OCI-M2 (cell line): ENCODE data around the gene HSD11B1.

Experiments used
- DNase-seq: peaks from one replicate; lab custom pipeline; 2025; ENCODE audit not compliant: unreplicated experiment; lab: John Stamatoyannopoulos, UW

Gene HSD11B1

DNA sequence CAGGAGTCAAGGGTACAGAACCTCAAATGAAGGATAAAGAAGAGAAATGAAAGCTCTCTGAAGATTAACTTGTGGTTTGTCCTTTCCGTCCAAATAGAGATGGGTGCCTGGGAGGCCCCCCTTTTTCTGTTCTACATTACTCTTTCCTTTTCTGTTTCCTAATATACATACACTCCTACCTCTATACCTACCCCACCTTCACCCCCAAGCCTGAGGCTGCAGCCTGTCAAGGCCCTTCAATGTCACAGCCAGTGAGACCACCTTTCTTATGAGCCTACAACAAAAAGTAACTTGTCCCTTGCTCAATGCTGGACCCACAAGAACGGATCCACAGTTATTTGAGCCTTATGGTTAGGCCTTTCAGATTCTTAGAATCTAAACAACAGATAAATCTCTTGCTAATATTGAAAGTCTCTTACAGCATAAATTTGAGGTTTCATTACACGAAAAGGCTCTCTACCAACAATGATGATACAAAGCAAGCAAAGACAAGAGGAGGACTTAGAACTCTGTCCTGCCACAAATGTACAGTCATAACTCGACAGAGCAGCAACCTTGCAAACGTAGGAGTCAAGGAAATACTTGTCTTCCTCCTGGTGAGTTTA lies 47.1 kb downstream of the HSD11B1 start:
- no peak for DNase-seq

DNA sequence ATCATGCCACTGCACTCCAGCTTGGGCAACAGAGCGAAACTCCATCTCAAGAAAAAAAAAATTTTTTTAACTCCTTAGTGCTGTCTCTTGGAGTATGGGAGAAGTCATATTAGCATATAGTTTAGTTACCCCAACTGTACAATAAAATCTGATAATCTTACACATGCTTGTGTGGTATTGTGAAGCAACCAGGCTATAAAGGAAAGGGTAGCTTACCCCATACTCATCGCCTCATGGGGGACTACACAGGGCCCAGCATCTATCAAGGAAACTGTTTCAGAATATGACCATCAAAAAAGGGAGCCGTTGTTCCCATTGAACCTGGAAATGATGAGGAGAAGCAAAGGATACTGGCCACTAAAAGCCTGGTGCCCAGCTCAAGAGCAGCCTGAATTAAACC lies 48.2 kb downstream of the HSD11B1 start:
- no peak for DNase-seq

DNA sequence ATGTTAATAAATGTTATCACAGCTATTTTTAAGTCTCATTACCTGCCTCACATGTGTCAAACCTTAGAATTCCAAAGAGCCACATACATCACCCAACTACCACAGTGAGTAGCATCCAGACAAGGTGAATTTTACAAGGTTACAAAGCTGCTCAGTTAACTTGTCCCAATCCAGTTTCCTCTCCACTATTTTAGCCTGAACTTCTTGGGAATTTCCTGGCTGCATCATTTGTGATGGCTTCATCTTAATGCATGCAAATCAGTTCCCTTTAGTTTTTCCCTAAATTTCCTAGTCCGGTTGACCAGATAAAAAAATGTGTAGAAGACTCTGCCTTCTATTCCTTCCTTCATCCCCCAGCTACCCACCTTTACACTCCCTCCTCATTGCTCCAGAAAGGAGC lies 50.6 kb downstream of the HSD11B1 start:
- no peak for DNase-seq

DNA sequence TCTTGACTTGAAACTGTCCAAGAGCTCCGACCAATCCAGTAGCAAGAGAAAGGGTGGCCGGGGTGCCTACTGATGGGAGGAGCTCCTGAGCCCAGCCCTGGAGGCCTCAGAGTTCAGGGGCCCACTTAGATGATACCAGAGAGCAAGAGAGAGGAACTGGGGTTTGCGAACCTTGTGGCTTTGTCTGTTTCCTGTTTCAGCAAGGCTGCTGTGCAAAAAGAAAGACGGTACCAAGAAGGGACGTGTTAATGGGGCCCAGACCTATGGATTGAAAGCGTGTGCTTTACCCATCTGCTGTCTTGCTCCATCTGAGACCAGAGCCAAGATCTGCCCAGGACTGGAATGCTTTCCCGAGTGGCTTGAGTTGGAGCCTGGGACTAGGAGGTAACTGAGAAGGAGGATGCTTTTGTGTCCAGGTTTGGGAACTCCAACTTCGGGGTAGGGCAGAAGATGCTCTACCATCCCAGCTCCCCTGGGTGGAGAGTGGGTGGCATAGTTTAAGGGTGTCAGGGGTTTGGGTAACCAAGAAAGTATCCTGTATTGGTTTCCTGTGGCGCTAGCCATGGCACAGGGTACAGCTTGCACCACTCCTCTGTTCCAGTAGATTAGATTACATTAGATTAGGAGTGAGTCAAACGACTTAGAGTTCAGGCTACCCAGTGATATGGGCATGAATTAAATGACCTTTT lies 51.4 kb downstream of the HSD11B1 start, which contains the start of gene TRAF3IP3:
TSS of gene TRAF3IP3 (plus strand) at position 128 of the 689 bp plus-strand sequence. CDS start 3,987 bp downstream, outside the sequence.
- no peak for DNase-seq

DNA sequence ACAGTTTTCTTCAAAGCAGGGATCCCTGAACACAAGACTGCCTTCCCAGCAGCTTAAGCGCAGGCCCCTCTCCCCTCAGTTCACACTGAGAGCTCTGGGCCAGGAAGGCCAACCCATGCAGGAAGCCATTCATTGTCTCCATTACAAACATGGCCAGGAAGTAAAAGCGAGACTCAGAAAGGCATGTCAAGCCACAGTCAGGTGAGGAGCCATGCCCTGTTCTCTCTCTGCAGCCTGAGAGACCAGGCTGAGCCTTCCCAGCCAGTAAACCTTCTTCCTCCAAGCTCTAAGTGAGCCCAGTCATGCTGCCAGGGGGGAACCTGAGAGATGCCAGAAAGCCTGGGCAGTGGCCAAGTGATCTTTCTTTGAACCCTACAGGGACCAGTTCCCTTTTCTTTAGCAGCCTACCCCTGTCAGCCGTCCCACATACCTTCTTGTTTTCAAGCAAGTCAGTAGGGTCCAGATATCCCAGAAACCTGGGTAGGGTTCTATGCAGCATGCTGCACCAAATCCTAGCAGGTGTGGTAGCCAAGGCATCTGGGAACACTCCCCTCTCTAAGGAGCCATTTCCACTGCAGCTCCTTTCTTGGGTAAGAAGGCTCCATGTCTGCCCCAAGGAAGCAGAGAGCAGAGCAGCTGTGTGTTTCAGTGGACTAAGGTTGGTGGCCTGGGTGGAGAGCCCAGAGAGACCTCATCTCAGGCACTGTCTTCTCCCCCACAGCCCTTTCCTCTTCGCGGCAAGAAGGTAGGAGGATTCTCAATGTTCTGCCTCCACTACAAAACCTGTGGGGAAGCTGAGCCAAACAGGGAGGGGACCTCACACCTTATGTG lies 52.2 kb downstream of the HSD11B1 start:
- no peak for DNase-seq

DNA sequence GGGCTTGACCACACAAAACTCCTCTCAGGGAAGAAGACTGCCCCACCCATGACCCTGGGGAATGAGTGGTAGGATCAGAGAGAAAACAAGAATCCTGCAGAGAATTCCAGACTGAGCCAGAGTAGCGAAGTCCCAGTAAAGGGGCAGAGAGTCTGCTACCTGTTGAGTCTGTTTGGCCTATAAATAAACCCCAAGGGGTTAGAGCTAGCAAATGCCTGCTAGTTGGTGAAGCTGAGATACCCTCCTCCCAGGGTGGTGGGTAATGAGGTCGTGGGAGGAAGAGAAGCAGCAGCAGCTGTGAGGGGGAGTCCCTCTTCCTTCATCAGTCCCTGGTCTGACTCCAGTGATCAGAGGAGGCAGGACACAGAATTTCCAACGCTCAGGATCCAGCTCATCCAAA lies 53.8 kb downstream of the HSD11B1 start:
- DNase-seq, result no peak

DNA sequence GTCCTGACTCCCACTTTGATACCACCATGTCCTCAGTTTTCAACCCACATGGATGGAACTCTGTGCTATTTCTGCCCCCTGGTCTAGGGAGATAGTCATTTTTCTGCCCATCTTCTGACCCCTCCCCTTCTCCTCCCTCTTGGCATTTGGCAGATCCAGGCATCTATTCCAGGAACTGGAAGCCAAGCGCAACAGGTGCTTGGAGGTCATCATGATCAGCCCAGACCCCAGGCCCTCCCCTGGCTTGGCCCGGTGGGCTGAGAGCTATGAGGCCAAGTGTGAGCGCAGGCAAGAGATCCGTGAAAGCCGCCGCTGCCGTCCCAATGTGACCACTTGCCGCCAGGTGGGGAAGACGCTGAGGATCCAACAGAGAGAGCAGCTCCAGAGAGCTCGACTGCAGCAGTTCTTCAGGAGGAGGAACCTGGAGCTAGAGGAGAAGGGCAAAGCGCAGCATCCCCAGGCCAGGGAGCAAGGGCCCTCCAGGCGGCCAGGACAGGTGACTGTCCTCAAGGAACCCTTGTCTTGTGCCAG lies 55.2 kb downstream of the HSD11B1 start:
- no peak for DNase-seq

DNA sequence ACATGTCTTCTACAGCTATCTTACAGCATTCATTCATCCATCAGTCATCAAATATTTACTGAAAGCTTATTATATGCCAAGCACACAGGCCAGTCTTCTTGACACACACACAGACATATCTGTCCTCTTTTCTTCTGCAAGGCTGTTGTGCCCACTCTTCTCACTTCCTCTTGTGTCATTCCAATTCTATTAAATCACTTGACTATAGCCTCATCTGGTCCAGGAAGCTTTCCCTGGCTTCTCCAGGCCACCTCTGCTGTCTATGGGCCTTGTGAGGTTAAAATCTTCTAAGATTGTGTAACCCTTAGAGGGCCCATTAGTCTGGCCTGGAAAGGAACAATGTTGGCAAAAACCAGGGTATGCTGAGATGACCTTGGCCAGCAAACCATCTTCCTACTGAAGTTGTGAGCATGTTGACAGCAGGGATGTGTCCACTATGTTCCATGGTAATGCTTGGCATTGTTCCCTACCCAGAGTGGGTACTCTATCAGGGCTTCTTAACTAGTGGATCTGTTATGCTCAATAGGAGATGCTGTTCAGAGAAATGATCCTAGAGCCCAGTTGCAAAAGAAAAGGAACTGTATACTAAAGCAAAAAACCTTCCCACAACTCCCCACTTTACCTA lies 56.5 kb downstream of the HSD11B1 start:
- no peak for DNase-seq

DNA sequence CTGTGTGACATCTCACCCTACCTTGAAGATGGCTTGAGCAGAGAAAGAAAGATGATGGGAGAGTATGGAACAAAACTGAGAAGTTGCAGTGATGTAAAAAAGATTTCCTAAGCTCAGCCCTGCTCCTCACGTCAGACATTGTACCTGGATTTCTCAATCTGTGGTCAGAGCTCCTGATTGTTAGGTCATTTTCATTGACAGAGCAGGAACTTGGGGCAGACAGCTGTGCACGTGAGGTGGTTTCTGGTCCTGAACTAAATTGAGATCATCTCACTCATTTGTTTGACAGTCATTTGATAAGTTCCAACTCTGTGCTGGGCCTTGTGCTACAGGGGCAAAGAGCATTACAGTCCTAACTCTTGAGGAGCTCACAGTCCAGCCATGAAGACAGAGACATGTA lies 61.4 kb downstream of the HSD11B1 start:
- no peak for DNase-seq

DNA sequence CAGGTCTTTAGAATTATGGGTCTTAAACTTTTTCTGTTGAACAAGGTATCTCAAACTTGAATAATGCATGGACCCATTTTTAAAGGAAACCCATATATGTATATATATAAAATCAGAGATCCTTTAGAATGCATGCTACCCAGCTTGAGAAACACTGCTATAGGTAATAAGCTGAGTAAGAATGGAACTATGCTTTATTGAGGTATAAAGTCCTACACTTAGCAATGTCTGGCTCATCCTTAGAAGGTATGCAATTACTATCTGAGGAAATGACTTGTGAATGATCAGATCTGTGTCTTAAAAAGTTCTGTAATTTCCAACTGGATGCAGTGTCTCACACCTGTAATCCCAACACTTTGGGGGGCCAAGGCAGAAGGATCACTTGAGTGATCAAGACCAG lies 62.5 kb downstream of the HSD11B1 start:
- no peak for DNase-seq

DNA sequence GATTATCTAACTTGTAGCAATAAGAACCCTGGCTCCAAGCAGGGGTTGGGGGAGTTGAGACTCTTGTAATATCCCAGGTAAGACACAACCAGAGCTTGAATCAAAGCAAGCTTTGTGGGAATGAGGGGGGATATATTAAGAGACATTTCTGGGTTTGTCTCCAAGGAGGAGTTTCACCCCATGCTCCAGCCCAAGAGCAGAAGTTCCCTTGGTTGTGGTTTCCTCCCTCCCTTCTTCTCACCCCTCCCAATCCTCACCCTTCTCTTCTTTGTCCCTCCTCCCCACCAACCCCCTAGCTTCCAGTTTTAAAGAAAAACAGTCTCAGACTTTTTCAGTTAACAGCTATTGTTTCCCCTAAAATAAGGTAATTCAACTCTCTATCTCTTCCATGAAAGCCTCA lies 63.1 kb downstream of the HSD11B1 start:
- no peak for DNase-seq

DNA sequence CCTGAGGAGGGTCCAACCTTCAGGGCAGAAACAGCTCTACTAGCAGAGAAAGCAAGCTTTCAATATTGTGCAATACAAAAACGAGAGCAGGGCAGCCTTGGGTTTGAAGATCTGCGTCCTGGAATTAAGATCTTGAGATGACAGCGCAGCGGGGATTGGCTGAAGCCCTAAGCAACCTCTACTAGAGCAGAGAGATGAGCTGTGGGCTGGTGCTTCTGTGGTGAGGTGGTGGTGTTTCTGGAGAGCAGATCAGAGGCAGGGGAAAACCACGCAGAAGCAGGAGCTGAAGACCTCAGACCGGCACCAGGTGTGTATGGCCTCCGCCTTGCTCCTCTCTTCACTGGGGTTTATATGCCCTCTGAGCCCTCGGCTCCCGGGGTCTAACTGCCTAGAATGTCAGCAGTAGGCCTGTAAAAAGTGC lies 63.7 kb downstream of the HSD11B1 start:
- no peak for DNase-seq

DNA sequence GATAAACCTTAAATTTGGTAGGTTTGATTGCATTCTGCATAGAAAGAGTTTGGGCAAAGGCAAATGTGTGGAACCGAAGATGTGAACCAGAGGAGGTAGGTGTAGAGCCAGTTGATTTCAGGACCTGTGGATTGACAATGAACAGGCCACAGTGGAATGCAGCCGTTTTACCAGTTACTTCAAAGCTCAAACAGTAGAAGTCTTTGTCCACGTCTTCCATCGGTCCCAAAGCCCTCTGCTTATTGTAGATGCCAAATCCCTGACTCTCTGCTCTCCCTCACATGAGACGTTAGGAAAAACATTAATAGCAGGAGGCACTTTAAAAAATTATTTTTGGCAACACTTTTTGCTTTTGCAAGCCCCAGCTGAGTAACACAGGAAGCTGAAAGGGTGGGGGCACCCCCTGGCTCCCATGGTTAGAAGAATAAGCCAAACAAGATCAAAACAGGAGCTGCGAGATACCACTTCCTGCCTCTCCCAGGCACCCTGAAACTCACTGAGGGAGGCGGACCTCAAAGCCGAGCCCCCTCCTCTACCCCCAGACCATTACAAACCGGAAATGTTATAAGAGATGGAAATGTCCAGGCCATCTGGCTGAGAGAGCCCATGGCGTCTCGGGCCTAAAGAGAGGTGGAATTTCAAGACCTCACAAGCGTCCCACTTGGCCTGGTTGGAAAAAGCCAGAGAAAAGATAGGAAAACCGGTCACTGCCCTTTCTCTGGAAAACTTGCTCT lies 64.7 kb downstream of the HSD11B1 start:
- no peak for DNase-seq

DNA sequence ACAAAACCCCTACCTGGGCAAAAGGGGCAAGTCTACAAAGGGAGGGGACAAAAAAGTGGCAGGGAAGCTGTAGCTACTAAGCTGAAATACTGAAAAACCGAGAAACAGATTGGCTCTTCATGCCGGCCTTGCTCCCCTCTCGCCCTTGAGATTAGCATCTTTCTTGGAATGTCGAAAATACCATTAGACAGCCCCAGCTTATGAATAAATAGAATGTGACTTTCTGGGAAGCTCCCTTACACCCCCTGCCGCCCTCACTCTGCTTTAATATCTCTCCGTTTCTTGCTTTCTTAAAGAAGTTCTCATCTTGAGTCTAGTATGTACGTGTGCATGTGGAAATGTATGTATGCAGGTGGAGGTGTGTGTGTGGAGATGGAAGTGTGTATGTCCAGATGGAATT lies 65.3 kb downstream of the HSD11B1 start:
- no peak for DNase-seq

DNA sequence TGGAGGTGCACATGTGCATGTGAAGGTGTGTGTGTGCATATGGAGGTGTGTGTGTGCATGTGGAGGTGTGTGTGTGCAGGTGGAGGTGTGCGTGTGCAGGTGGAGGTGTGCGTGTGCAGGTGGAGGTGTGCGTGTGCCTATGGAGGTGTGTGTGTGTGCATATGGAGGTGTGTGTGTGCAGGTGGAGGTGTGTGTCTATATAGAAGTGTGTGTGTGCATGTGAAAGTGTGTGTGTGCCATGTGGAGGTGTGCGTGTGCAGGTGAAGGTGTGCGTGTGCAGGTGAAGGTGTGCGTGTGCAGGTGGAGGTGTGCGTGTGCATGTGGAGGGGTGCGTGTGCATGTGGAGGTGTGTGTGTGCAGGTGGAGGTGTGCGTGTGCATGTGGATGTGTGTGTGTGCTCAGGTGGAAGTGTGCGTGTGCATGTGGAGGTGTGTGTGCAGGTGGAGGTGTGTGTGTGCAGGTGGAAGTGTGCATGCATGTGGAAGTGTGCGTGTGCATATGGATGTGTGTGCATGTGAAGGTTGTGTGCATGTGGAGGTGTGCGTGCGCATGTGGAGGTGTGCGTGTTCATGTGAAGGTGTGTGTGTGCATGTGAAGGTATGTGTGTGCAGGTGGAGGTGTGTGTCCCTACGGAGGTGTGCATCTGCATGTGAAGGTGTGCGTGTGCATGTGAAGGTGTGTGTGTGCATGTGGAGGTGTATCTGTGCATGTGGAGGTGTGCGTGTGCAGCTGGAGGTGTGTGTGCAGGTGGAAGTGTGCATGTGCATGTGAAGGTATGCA lies 66.2 kb downstream of the HSD11B1 start:
- DNase-seq, result no peak

DNA sequence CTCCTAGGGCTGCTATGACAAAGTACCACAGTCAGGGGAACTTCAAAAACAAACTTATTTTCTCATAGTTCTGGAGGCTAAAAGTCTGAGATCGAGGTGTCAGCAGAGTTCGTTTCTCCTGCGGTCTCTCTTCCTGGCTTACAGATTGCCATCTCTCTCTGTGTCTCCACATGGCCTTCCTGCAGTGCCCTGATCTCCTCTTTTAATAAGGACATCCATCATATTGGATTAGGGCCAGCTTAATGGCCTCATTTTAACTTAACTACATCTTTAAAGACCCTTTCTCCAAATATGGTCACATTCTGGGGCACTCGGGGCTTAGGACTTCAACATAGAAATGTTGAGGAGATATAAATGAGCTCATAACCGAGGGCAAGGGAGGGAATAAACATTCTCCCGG lies 67.5 kb downstream of the HSD11B1 start:
- no peak for DNase-seq

DNA sequence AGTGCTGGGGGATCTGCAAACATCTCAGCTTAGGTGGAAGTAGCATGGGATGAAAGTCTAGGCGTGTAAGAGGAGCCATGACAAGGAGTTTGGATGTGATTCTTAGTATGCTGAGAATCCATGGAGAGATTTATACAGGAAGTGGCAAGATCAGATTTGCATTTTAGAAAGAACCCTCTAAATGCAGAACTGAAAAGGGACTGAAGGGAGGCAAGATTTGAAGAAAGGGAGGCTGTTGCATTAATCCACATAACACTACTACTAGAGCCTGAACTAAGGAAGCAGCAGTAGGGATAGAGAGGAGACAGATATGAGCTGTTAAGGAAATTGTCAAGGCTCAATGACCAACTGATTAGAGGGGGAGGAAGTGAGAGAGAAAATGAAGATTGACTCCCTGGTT lies 69.9 kb downstream of the HSD11B1 start:
- DNase-seq, result no peak

DNA sequence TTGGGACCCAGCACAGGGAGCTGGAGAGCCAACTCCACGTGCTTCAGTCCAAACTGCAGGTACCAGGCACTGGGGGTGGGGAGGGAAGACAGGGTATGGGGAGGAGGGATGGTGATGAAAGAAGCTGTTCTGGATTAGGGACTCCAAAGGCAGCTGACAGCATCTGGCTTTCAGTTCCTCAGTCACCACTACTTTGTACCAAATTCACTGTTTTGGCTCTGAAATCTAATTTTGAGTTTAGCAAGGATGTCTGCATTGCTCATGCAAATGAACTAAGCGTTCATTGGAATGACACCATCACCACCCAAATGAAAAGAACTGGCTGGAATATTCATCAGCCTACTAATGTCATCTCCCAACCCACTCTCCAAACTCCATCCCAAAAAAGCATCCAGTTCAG lies 71.0 kb downstream of the HSD11B1 start:
- DNase-seq, result no peak

DNA sequence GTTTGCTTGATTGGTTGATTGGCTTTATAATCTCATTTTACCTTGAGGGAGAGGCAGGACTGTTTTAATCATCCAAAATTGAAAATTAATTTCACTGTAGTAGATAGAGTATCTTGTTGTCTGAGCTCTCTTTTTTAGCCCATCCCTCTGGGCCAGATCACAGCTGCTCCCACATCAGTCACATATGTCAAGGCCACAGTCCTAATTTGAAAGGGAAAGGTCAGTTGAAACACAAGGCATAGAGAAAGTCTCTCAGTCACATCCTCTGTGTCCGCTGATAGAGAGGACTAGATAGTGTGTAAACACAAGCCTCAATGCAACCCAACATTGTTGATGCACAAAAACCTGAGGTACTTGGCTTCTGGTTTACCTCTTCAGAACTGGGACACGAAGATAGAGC lies 72.9 kb downstream of the HSD11B1 start:
- DNase-seq, result no peak

DNA sequence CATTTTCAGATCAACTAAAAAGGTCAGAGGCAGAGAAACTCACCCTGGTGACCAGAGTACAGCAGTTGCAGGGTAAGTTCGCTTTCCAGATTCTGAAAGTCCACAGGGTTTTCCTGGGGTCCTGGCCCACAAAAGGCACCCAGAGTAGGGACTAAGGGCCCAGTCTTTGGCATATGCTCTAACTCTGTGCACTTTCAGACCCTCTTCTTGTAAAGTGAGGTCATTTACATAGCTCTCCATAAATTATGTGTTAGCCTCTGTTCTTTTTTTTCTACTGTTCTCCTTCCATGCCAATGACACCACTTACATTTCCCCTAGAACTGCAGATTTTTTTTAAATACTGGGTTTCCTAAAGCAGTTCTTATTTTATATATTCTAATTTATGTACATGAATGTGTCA lies 73.5 kb downstream of the HSD11B1 start:
- DNase-seq, result no peak
